ENCODE results near the gene PAGE2B.

Gene PAGE2B

GRCh38 chrX:55118574-55118973 is 43.7 kb downstream of the PAGE2B start:
- TF ChIP-seq TOX (CRISPR knock-in tag; IDR thresholded peaks at IDR 0.05; ENCODE audit: borderline replicate concordance) (no peak), CREB5 (CRISPR knock-in tag; IDR thresholded peaks at IDR 0.05; ENCODE audit: low read depth) (no peak), ZNF70 (CRISPR knock-in tag; IDR thresholded peaks at IDR 0.05) (no peak)
- no peak for ATAC-seq

GRCh38 chrX:55119271-55119670 is 44.4 kb downstream of the PAGE2B start:
- no peak for TF ChIP-seq ZNF565 (CRISPR knock-in tag; conservative IDR thresholded peaks at IDR 0.05; ENCODE audit: low read depth)
- TF ChIP-seq GLIS3 (CRISPR knock-in tag; IDR thresholded peaks at IDR 0.05), result no peak
- no peak for TF ChIP-seq POU6F1 (CRISPR knock-in tag; IDR thresholded peaks at IDR 0.05; ENCODE audit: borderline replicate concordance, low read depth)
- no peak for TF ChIP-seq SNAI2 (CRISPR knock-in tag; IDR thresholded peaks at IDR 0.05)
- TF ChIP-seq ZC3H10 (CRISPR knock-in tag; IDR thresholded peaks at IDR 0.05), result no peak
- no peak for TF ChIP-seq PPARA (CRISPR knock-in tag; IDR thresholded peaks at IDR 0.05; ENCODE audit: borderline replicate concordance)
- no peak for TF ChIP-seq ZFP3 (CRISPR knock-in tag; IDR thresholded peaks at IDR 0.05)
- no peak for TF ChIP-seq CREB5 (CRISPR knock-in tag; IDR thresholded peaks at IDR 0.05; ENCODE audit: low read depth)
- no peak for TF ChIP-seq TSHZ2 (CRISPR knock-in tag; IDR thresholded peaks at IDR 0.05)
- TF ChIP-seq ZFP30 (CRISPR knock-in tag; IDR thresholded peaks at IDR 0.05), result no peak
- TF ChIP-seq PATZ1 (CRISPR knock-in tag; IDR thresholded peaks at IDR 0.05; ENCODE audit: borderline replicate concordance), result no peak
- ATAC-seq, result no peak

- ATAC-seq, result peak; percentile 61
- no peak for TF ChIP-seq POU6F1 (CRISPR knock-in tag; IDR thresholded peaks at IDR 0.05; ENCODE audit: borderline replicate concordance, low read depth)
- no peak for TF ChIP-seq GLIS3 (CRISPR knock-in tag; IDR thresholded peaks at IDR 0.05)
- TF ChIP-seq ARNTL (CRISPR knock-in tag; IDR thresholded peaks at IDR 0.05; ENCODE audit: borderline replicate concordance, low read depth), result no peak
- TF ChIP-seq ESRRG (CRISPR knock-in tag; IDR thresholded peaks at IDR 0.05), result no peak
- TF ChIP-seq ZFP30 (CRISPR knock-in tag; IDR thresholded peaks at IDR 0.05), result no peak
Observed at GRCh38 chrX:55119712-55120111, 44.9 kb downstream of the PAGE2B start.

- ATAC-seq, result no peak
- TF ChIP-seq ZNF8 (CRISPR knock-in tag; IDR thresholded peaks at IDR 0.05) (no peak), SNAI2 (CRISPR knock-in tag; IDR thresholded peaks at IDR 0.05) (no peak), BACH2 (CRISPR knock-in tag; IDR thresholded peaks at IDR 0.05; ENCODE audit: borderline replicate concordance) (no peak), ZNF70 (CRISPR knock-in tag; IDR thresholded peaks at IDR 0.05) (no peak), POU6F1 (CRISPR knock-in tag; IDR thresholded peaks at IDR 0.05; ENCODE audit: borderline replicate concordance, low read depth) (no peak), CSDC2 (CRISPR knock-in tag; IDR thresholded peaks at IDR 0.05) (no peak), RARB (CRISPR knock-in tag; IDR thresholded peaks at IDR 0.05) (no peak), ESRRG (CRISPR knock-in tag; IDR thresholded peaks at IDR 0.05) (no peak), ZFP3 (CRISPR knock-in tag; IDR thresholded peaks at IDR 0.05) (no peak), PPARA (CRISPR knock-in tag; IDR thresholded peaks at IDR 0.05; ENCODE audit: borderline replicate concordance) (no peak), TCF4 (CRISPR knock-in tag; IDR thresholded peaks at IDR 0.05; ENCODE audit: borderline replicate concordance) (no peak), ZC3H10 (CRISPR knock-in tag; IDR thresholded peaks at IDR 0.05) (no peak), ARNTL (CRISPR knock-in tag; IDR thresholded peaks at IDR 0.05; ENCODE audit: borderline replicate concordance, low read depth) (no peak), ZNF565 (CRISPR knock-in tag; conservative IDR thresholded peaks at IDR 0.05; ENCODE audit: low read depth) (no peak), OSR1 (CRISPR knock-in tag; IDR thresholded peaks at IDR 0.05) (no peak), ISL1 (CRISPR knock-in tag; IDR thresholded peaks at IDR 0.05) (no peak)
Observed at GRCh38 chrX:55120761-55121358, 46.0 kb downstream of the PAGE2B start.

All from SK-N-SH treated with all-trans-retinoic acid at 6 μM for 48 hours (cell line).